GM18867 (cell line): ENCODE measurements around the gene PLXNC1.

ENCODE experiments used
- ATAC-seq: cut with Tn5 transposase; IDR thresholded peaks from one replicate; pipeline ENCODE4 v1.9.1; 2021; ENCODE audit warnings: mild to moderate bottlenecking, moderate library complexity; ENCODE audit not compliant: unreplicated experiment

PLXNC1 gene

DNA sequence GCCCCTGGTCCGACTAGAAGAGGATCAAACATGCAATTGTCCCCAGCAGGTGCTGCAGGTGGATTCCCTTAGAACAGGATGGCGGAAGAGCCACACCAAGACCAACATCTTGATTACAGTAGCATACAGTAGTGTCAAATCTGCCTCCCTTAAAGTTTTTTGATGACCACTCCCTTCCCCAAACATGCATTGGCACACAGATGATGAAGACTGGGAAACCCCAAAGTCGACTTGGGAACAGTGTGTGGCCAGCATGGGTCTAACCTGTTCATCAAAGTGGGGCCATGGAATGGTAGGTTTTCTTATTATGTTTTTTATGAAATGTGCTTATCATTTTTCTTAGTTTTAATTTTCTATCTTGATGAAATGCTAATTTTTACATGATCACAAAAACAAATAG, 8.8 kb downstream of the PLXNC1 start:
- peak; percentile 10 for ATAC-seq

GRCh38 chr12:94157981-94158411, 9.6 kb downstream of the PLXNC1 start:
- ATAC-seq = peak; percentile 64

DNA sequence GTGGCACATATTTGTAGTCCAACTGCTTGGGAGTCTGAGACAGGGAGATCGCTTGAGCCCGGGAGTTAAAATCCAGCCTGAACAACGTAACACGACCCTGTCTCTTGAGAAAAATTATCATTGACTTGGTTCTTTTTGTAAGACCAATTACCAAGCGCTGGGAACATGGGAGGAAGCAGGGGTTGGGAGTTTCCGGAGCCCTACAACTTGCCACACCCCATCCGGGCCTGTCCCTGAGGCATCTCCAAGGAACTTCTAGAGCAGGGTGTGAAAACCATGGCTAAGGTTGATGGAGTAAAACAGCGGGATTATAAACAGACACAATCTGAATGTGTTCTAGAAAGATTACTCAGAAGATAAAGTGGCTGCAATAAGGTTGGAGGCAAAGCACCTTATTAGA, 10.3 kb downstream of the PLXNC1 start:
- ATAC-seq = no peak

DNA sequence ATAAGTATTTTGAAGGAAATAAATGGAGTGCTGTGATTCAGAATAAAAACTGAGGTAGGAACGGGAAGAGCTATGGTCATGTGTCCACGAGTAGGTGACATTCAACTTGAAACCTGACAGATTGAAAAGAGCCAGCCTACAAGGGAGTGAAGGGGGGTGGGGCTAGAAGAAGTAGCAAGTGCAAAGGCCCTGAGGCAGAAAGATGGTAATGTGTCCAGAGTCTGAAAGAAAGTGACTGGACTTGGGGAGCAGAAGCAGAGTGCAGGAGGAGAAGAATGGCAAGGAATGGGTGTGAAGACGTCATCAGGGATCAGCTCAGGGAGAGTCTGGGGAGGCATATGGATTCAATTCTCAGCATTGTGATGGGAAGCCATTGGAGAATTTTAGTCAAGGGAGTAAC, 13.7 kb downstream of the PLXNC1 start:
- ATAC-seq = no peak

DNA sequence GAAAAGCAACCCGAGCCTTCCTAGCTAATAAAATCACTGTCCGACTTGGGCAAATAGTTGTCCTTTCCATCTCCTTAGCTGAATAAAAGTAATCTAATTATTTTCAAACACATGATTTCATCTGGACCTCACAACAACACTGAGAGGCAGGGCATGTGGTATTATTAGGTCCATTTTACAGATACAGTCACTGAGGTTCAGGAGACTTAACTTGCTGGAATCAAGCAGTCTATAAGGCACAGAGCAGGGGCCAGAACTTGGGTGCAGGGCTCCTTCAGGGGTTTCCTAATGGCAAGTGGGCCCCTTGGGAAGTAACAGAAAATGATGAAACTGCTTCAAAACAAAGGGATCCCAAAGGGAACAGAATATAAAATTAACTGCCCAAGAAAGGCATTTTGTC, 15.5 kb downstream of the PLXNC1 start:
- ATAC-seq = no peak

DNA sequence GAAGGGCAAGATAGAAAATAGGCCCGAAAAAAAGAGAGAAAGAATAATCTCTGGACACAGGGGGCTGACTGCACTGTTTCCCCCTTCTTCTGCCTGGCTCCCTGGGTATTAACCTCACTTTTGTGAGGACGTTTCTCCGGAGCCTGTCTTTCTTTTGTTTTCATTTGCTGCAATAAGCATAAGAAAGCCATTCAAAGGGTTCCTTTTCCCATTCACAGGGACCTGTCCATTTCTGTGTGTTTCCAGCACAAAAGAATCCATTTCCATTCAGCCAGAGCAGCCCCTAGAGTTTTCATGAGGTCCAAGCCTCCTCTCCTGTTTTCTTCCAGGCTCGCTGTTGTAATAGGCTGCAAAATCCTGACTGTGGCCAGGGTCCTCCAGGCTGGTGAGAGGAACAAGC, 16.8 kb downstream of the PLXNC1 start:
- no peak for ATAC-seq

GRCh38 chr12:94165670-94166364, 17.4 kb downstream of the PLXNC1 start:
- no peak for ATAC-seq

DNA sequence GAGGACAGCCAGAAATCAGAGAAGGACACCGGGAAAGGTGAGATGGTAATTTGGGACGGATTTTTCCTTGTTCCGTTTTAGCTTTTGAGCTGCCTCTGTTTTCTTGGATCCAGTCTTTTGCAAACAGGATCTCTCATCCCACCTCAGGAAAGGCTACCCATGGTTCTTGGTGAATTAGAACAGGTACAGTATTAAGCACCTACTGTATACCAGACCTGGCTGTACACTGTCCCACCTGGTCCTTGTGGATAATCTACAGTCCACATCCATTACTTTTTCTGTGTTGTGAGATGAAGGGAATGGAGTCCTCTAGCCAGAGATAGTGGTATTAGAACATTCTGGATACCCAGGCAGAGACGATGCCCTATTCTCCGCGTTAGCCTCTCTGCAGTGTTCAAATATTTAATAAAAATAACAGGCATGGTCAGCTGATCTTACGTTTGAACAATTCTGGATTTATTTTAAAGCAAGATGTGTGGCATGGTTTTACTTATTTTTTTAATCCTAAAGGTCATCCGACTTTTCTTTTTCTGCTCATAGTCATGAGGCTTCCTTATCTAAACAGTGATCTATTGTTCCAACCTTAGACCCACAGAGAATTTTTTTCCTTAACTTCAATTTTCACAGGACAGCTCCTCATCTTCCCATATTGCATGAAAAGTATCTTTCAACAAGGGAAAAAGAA, 18.8 kb downstream of the PLXNC1 start:
- ATAC-seq = no peak

DNA sequence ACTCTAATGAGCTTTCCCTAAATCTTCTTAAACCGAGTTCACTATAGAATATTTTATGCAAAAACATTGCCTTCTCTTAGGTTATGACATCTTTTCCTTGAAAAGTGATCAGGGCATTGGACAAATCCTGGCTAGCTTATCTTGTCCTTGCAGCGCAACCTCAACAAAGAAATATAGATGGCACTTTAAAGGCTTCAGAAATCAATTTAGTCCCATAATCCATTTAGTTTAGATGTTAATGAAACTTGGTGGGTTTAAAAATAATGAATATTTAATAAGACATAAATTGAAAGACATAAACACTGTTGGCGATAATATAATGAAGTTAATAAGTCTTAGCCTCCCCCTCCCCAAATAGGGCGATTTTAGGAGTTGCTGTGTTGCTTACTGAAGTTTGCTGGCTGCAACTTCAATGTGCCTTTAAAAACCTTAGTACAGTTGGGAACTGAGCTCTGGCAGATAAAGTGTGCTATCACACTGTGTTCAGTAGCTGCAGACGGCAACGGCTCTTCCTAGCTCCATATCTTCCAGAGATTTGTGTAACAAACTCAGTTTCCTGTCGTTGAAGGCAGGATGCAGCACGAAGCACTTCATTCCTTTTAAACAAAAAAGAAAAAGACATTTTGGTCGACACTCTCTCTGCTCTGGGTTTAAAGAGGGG, 19.5 kb downstream of the PLXNC1 start:
- no peak for ATAC-seq

DNA sequence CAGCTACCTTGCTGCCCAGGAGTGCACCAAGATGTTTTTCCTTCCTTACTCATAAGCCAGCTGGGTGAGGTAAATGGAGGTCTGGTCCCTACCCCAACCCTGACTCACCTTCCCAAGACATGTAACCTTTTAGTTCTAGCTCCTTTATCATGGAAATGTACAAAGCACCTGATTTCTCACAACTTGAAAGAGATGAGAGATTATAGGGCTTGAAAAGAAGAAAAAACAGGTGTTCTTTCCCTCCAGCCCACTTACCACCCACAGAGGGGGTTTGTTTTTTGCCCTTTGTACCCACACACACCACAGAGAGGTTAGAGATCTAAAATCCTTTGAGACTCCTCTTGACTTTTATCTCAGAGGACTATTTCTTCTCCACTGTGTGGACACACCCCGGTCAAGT, 21.1 kb downstream of the PLXNC1 start:
- ATAC-seq = no peak

GRCh38 chr12:94169966-94170689, 21.8 kb downstream of the PLXNC1 start:
- ATAC-seq = no peak

DNA sequence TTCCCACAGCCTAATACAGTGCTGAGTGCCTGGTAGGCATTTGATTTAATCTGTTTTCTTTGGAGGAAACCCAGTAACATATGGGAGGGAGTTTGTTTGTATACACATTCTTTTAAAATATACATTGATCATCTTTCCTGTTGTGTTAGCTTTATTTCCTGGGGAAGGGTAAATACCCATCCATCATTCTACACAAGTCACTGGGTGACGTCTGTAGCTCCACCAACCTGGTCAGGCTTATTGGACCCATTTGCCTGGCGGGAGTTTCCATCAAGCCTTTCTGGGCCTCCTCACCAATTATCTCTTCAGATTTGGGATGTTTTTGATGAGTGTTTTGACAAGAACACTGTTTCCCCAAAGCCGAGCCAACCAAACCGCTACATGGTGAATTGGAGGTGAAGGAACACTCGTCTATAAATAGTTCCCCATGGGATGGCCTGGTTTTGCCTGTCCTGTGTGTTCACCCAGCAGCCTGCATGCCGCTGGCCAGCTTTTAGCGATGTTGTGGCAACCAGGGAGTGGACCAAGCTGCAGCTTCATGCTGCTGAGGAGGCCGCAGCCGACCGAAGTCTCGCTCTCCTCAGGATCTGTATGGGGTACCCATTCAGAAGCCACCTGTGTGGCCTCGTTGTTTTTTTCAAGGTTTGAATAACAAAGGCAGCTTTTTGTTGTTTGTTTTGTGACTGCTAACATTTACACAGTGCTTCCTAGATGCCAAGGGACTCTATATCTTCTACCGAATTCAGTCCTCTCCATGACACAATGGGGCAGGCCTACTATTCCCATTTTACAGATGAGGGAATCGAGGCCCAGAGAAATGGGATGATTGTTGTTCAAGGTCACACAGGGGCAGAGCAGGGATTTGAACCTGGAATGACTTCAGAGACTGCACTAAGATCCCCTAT, 22.6 kb downstream of the PLXNC1 start:
- ATAC-seq = no peak

DNA sequence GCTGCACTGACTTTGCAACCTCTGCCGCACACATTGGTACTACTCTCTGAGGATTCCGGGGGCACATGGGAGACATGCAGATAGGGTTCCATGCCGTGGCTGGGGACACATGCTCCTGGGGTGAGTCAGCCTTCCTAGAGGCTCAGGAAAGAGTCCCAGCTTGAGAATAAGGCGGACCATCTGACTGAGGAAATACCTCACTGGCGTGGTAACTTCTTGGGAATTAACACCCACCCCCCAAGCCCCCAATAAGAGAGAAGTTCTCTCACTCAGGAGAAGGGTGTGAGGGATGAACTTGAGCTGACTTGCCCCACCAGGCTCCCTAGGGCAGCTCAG, 23.2 kb downstream of the PLXNC1 start:
- no peak for ATAC-seq

- ATAC-seq = no peak
These were observed 23.7 kb downstream of the PLXNC1 start for GRCh38 chr12:94172031-94172430.

DNA sequence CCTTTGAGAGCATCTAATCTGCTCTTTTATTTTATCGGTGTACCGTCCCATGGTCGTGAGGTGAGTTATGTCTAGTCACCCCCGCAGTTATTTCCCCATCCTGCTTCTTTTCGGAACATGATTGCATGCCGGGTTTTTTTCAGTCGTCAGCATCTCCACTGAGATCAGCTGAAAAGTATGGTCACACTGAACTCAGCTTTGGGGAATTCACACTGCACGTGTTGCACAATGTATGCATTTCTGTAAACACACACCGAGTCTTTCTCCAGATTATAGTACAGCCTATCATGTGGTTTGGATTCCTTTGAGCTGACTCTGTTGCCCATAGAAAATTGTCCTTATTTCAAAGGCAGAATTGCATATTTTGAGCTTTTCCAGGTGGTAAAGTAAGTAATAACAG, 24.6 kb downstream of the PLXNC1 start:
- ATAC-seq = no peak

DNA sequence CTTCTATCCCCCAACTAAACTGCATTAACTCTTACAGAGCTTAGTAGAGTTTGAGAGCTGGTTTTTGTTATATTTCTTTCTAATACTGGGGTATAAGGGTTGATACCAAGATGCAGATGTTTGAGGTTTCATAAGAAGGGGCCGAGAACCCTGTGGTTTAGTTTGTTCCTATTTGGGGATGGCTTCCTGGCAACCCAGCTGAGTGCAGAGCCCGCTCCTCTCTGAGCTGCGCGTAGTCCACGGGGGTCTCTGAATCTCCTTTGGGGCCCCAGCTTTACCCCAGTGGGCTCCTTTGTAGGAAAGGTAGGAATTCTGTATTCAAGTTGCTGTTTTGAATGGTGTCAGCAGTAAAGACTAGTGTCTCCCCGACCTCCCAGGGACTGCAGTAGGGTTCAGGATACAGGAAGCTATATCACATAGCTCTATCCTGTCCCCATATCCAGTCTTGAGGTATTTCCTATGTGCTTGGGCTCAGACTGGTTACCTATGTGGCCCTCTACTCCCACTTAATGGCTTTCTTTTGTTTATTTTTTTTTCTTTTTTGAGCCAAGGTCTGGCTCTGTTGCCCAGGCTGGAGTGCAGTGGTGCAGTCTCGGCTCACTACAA, 25.4 kb downstream of the PLXNC1 start:
- ATAC-seq = peak; percentile 60

DNA sequence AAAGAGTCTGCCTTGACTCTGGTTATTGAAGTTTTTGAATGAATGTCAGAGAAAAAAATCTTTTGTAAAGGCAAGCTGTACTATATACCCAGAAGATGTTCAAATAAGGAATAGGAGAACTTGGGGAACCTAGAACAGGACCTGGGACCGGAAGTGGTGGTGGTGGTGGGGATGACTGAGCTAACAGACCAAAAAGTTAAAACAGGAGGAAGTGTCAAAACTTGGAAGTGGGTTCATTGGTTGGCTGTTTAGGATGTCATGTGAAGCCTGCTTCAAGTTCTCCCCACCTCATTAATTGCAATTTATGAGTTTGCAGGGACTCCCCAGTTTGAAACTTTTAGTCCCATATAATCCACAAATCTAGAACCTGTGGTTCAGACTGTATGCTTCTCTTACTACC, 26.2 kb downstream of the PLXNC1 start:
- no peak for ATAC-seq

- ATAC-seq = peak; percentile 31
These were observed 27.6 kb downstream of the PLXNC1 start for GRCh38 chr12:94175763-94176668.

- ATAC-seq = no peak
These were observed 29.7 kb downstream of the PLXNC1 start for GRCh38 chr12:94178054-94178453.
